ENCODE data around the gene HOGA1.

GRCh38 chr10:97572214-97572989, 11.8 kb upstream of the HOGA1 start, which contains the start of gene ANKRD2:
- TF ChIP-seq CTCF (IDR thresholded peaks at IDR 0.05; ENCODE audit: low read length) (peak; percentile 79), EZH2phosphoT487 (IDR thresholded peaks at IDR 0.05; ENCODE audit: low read length) (no peak), EZH2 (optimal IDR thresholded peaks at IDR 0.05; ENCODE audit: low read depth, low read length) (no peak)
